GM19397 (cell line): ENCODE results near the gene TNIP2.
"Not testable (repeated sequence)": the region's sequence is repeated elsewhere in the genome, so short reads cannot be mapped to it uniquely, and the experiment has no call there.

ENCODE experiments used
- ATAC-seq: cut with Tn5 transposase; IDR thresholded peaks from one replicate; pipeline ENCODE4 v1.9.1; 2021; ENCODE audit warnings: mild to moderate bottlenecking, moderate library complexity; ENCODE audit not compliant: unreplicated experiment

Gene TNIP2

DNA sequence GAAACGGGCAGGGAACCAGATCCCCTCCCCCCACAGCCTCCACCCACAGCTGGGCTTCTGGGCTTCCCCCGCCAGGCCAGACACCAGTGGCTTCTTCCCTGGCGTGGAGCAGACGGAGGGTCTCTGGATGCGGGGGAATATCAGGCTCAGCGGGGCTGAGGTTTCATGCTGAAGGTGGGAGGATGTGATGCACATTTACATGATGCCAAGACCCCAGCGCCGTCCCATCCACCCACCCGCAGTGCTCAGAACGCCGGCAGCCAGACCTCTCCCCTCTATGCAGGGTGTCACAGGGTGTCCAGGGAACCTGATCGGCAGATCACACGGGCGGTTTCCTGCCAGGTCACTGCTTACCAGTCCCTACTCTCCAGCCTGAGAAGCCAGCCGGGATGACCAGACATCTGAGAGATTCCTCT, 12.8 kb upstream of the TNIP2 start:
- no peak for ATAC-seq

DNA sequence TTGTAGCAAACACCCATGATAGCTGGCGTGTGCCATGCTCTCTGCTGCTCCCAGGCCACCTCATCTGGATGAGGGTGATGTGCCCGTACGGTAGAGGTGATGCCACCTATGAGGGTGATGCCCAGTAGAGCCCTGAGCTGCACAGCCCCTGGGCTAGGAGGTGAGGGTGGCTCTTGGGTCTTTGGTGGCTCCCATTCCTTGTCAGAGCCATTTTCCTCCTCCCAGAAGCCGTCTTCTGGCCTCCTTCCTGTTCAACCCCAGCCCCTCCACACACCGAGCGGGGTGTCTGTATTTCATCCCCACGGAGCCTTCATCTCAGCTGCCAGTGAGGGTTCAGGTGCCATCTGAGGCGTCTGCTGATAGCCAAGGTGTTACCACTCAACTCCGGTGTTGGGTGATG, 12.0 kb upstream of the TNIP2 start:
- no peak for ATAC-seq

DNA sequence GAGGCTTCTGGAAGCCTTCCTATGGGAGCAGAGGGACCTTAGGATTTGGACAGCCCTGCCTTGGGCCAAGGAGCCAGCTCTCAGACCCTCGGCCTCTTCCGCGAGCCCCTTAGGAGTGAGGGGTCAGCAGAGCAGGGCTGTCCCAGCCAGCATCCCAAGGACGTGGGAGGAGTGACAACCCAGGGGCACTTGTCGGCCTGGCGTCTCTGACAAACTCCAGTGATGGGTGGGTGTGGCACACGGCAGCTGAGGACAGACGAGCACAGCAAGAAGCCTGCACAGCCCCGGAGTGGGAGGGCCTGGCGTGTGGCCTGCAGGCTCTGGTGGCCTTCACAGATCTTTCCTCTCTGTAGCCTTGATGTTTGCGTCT, 11.6 kb upstream of the TNIP2 start:
- no peak for ATAC-seq

DNA sequence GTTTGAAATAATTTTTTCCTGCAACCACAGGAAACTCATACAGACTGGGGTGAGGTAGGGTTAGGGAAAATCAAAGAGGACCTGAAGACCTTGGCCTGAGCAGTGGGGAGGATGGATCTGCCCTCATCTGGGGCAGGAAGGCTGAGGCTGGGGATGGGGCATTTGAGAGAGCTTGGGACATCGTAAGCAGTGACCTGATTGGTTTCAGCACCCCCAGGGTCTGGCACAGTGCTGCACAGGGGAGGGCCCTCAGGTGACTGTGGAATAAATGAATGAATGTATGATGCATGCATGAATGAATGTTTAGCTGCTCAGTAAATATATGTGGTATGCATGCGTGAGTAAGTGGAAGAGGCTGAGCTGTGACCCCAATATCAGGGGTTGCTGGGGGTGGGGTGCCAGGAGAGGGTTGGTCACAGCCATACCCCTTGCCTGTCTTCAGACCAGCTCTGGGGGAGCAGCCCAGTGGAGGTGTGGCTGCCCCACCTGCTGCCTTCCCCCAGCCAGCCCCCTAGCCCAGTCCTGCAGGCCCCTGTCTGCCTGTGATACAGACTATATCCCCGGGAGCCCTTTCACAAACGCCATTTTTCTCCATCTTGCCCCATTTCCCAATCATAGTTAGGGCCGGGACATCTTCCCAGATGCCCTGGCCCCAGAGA, 11.0 kb upstream of the TNIP2 start:
- ATAC-seq, result no peak

DNA sequence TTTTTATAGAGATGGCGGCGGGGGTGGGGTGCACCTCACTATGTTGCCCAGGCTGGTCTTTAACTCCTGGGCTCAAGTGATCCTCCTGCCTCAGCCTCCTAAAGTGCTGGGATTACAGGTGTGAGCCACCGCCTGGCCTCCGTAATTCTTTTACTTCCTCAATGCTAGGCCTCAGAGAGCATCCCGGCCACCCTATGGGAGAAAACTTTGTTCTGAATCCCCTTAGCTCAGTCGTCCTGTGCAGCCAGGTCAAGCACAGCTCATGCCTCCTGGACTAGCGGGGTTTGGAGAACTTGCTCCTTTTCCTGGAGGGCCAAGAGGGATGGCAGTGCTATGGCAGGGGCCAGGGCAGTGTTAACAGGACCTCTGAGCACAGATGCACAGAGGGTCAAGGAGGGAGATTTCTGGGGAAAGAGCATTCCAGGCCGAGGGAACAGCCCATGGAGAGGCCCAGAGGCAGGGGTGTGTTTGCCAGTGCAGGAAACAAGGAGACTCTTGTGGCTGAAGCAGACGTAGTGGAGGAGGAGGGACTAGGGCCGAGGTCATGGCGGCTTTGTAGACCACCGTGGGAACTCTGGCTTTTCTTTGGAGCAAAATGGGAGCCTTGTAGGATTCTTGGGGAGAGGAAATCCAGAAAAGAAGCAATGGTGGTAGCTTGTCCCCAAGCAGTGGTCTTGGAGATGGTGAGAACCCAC, 9.8 kb upstream of the TNIP2 start:
- no peak for ATAC-seq

DNA sequence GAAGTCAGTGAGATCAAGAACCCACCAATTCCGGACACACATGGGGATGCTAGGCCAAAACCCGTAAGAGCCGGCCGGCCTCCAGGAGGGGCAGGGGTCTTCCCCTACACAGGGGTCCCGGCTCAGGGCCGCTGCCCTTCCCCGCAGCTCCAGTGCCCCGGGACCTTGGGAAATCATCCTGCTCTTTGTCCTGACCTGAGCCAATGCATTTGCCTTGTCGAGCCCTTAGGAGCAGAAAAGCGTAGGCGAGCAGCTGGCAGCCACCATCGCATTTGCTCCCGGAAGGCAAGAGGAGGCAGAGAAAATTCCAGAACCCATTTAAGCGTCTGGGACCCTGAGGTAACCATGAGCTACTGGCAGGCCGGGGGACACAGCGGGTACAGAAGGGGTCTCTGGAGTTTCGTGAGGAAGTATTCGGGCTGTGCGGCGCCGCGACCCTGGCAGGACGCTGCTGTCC, 7.4 kb upstream of the TNIP2 start:
- no peak for ATAC-seq

DNA sequence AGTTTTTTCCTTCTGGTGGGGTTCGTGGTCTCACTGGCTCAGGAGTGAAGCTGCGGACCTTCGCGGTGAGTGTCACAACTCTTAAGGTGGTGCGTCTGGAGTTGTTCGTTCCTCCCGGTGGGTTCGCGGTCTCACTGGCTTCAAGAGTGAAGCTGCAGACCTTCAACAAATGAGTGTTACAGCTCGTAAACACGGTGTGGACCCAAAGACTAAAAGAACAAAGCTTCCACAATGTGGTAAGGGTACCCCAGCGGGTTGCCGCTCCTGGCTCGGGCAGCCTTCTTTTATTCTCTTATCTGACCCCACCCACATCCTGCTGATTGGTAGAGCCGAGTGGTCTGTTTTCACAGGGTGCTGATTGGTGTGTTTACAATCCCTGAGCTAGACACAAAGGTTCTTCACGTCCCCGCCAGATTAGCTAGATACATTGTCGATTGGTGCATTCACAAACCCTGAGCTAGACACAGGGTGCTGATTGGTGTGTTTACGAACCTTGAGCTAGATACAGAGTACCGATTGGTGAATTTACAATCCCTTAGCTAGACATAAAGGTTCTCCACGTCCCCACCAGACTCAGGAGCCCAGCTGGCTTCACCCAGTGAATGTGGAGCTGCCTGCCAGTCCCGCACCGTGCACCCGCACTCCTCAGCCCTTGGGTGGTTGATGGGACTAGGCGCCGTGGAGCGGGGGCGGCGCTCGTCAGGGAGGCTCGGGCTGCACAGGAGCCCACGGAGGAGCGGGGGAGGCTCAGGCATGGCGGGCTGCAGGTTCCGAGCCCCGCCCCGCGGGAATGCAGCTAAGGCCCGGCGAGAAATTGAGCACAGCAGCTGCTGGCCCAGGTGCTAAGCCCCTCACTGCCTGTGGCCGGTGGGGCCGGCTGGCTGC, 6.6 kb upstream of the TNIP2 start:
- not testable (repeated sequence) for ATAC-seq

DNA sequence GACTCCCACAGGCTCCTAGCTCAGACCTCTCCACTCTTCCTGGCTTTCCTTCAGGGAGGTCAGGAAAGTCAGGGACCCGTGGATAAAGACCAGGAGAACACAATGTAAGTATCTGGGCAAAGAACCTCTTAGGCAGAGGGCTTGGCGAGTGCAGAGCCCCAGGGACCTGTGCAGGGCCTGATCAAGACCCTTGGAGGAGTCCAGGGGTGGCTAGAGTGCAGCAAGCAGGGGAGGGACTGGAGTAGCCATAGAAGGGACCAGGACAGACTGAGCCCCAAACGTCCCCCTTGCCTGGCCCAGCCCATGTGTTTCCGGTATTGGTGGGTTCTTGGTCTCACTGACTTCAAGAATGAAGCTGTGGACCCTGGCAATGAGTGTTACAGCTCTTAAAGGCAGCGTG, 5.9 kb upstream of the TNIP2 start:
- no peak for ATAC-seq

DNA sequence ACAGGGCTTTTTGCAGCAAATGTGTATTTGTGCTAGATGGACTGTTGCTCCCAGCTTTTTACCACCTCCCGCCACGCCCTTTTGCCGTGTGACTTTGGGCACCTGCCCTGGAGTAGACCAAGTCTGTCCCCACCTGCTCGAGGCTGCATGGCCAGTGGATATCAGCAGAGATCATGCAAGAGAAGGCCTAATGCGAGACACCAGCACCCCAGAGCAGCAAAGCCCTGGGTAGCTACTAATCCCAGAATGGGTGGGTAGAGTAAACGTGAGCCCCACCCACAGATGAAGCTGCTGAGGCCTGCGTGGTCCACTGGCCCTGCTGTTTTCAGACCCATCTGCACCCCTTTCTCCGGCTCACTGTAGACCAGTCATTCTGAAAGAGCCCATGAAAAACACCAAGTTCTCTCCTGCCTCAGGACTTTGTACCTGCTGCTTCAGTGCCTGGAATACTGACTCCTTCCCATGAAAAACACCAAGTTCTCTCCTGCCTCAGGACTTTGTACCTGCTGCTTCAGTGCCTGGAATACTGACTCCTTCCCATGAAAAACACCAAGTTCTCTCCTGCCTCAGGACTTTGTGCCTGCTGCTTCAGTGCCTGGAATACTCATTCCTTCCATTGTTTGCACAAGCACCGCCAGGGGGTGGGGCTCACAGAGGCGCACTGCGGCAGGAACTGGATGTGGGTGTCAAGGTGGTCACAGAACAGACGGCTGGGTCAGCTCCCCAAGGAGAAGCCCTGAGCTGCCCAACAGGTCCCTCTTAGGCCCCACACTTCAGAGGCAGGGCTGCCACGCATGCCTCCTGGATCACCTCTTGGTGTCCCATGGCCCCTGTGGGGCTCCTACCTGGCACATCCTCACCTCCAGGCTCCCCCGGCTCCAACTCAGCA, 5.1 kb upstream of the TNIP2 start:
- ATAC-seq, result no peak

DNA sequence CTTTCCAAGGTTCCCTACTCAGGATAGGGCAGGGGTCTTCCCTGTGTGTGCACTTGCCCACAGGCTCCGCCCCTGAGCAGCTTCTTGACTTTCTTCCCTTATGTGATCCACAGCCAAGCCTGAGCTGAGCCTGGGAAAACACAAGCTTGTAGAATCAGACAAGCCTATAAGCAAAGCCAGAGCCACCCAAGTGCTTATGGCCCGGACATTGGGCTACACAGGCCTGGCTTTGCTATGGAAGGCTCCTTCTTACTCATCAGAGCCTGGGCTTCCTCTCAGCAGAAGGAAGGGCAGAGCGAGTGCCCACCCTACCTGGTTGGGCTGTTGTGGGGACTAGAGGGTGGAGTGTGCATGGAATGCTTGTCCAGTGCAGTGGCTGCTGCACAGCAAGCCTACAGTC, 1.3 kb upstream of the TNIP2 start:
- no peak for ATAC-seq

DNA sequence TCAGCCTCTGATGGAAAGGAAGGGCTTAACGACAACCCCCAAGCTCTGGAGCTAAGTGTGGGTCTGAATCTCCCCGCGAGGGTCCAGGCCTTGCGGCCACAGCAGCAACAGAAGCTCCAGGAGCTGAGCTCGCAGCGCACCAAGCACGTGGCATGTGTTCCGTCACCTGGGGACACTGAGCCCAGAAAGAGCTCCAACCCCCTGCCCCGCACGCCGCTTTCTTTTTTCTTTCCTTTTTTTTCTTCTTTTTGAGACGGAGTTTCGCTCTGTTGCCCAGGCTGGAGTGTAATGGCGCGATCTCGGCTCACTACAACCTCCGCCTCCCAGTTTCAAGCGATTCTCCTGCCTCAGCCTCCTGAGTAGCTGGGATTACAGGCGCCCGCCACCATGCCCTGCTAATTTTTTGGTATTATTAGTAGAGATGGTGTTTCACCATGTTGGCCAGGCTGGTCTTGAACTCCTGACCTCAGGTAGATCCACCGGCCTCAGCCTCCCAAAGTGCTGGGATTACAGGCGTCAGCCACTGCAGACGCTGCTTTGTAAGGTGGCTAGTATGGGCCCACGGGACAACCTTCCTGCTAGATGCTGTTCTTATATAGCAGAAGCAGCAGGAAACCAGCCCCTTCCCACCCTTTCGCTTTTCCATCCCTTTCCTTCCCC, 685 bp upstream of the TNIP2 start:
- peak; percentile 10 for ATAC-seq

DNA sequence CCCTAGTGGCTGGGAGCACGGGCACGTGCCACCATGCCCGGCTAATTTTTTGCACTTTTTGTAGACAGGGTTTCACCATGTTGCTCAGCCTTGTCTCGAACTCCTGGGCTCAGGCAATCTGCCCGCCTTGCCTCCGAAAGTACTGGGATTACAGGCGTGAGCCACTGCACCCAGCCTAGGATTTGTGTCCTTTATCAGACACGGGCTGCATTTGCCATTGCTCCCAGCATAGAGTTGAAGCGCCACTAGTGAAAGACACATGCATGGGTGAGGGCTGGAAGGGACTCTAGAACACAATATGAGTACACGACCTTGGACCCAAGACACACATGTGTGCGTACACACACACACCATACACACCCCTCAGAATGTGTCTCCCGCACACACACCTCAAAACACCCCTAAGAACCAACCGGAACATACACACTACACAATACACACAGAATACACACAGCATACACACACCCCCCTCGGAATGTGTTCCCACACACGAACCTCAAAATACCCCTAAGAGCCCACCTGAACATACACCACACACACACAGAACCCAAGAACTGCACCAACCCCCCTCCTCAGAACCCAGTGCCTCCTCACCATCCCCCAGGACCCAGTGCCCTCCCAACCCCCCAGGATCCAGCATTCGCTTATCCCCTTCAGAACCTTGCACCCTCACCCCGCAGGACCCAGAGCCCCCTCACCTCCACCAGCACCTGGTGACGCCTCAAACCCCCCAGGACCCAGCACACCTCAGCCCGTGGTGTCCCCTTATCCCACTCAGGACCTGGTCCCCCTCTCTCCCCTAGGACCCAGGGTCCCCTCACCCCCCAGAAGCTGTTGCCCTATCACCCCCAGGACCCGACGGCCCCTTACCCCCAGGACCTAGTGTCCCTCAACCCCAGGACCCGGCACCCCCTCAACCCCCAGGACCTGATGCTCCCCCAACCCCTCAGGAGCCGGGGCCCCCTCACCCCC, 1.0 kb downstream of the TNIP2 start:
- no peak for ATAC-seq

DNA sequence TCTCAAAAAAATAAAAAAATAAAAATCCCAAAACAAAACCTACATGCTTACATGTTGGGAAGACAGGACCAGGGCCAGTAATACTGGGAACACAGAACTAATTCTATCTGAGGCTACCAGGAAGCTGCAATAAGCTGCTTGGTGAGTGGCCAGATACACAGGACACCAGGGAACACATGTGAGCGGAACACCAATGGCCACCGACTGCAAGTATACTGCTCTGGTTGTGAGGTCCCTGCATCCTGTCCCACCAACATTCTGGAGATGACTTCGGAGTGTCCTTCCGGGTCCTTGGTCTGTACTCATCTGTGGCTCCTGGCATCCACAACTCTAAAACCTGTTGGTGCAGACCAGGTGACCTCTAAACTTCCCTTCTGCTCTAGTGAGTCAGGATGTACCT, 2.7 kb downstream of the TNIP2 start:
- ATAC-seq, result no peak

DNA sequence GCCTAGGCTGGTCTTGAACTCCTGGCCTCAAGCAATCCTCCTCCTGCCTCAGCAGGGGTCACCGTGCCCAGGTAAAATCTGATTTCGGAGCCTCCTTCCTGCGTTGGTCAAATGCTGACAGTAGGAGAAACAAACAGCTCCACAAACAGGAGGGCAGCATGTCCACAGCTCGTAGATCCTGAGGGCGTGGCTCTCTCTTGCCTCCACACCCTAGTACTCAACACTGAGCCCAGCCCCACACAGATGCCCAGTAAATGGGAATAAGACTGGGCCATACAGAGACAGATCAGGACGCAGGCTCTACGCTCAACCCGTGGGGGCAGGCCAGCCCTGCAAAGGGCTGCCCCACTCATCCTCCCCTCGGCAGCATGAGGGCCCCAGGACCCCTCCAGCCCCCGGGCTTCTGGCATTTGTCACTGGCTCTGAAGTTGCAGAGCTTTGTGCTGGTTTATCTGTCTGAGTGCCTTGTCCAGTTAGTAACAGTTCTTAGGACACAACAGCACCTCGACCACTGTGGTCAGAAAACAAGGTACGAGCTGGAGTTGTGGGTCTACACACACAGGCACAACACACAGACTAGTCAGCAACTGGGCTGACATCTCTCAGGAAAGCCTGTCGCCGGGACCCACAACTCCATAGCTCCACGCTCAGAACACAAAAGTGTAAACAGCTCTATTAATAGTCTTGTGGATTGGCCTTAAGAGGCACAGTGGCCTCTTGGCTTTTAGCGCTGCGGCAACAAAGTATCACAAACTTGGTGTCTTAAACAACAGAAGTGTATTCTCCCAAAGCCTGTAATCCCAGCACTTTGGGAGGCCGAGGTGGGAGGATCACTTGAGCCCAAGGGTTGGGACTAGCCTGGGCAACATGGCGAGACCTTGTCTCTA, 5.2 kb downstream of the TNIP2 start:
- ATAC-seq, result no peak

DNA sequence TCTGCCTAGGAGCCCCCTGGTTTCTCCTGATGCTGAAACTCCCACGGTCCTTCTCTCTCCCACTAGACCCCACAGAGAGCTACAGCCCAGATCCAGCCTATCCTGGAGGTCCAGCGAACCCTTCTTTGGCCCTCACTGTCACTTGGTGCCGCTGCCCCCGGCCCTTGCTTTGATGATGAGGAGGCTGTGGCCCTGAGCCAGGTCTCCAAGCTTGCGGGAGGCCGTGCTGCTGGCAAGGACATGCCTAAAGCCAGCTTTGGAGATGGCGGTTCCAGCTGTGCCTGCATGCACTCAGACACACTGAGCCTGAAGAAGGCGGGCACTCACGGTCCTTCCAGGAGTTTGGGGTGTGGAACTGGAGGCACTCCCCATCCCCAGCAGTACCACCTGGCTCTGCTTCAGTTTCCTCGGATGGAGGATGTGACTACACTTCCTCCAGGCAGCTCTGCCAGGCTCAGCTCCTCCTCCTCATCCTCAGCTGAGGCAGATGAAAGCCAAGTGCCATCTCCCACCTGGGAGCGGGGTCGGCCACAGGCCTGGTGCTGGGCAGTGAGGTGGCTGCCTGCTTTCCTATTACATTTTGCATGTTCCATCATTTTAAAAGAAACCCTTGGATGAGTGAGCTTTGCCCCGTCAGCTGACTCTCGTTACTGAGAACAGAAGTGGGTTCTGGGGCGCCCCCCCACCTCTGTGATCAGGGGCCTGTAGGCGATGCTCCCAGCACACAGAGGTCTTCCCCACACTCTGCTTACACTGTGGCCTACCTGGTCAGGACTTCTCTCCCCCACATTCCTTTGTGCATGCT, 9.0 kb downstream of the TNIP2 start:
- no peak for ATAC-seq

DNA sequence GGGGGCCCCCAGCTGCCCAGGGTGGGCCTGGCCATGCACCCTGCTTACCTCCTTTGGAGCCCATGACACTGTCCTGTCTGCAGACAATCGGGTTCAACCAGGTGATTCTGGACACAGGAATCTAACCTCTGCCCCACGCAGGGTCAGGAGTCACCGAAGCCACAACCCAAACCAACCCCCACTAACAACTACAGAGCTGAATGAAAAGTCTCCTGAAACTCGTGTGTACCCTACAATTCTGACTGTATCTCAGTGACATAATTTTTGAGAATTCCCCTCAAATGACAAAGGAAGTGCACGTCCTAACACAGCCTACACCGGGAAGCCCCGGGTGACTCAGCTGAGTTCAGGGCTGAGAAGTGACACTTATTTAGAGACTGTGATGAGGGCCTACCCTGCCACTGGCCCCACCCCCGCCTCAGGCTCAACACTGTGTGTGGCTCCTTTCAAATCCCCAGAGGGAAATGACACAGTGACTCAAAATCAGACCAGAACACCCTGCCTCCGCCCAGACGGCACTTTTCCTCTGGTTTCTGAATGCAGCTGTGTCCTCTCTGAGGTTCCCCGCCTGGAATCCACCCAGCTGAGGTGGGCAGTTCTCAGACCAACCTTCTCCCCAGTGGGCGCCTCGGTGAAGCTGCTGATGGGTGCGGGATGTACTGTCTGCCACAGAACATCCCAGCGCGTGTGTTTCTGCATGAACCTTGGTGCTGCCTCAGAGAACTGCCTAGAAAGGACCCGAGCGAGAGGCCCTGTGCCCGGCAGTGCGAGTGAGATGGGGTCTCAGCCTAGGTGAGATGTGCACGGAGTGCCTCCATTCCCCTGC, 9.9 kb downstream of the TNIP2 start:
- ATAC-seq, result peak; percentile 83
